ENCODE measurements around the gene SHLD2. TPM values are rescaled to one million over a fixed set of nuclear protein-coding genes. Genes with fewer than 3 reads are reported as not detected.
"Not testable (repeated sequence)": the region's sequence is repeated elsewhere in the genome, so short reads cannot be mapped to it uniquely, and the experiment has no call there.

The SHLD2 gene
- total RNA-seq, 1 donor from 2014 or later: 23.7 TPM

GRCh38 chr10:87093632-87094372 is 1.2 kb upstream of the SHLD2 start:
- peak; percentile 86 for DNase-seq
- Histone ChIP-seq H3K27ac (peak overlapping the region; percentile 90), H3K4me3 (peak overlapping the region; percentile 82), H3K27me3 (no peaks in the 10 kb centered on the region), H3K9me3 (no peaks in the 10 kb centered on the region), H3K36me3 (no peaks in the 10 kb centered on the region), H3K4me1 (peaks cover 41% of the 10 kb centered on the region)
- ATAC-seq: peak; percentile 28
- intact Hi-C loops (cut with DNase I): no loop called here
- no peak for TF ChIP-seq CTCF (IDR thresholded peaks at IDR 0.05)

- H3K36me3 ChIP-seq: no peaks in the 10 kb centered on the region
- peaks cover 35% of the 10 kb centered on the region for H3K4me1 ChIP-seq
- intact Hi-C loops (cut with DNase I): no loop called here
- no peaks in the 10 kb centered on the region for H3K9me3 ChIP-seq
- peak overlapping the region; percentile 74 for H3K4me3 ChIP-seq
- TF ChIP-seq CTCF (IDR thresholded peaks at IDR 0.05): no peak
- DNase-seq: peak; percentile 95
- peak; percentile 87 for ATAC-seq
- peak overlapping the region; percentile 99 for H3K27ac ChIP-seq
- no peaks in the 10 kb centered on the region for H3K27me3 ChIP-seq
Observed at GRCh38 chr10:87095236-87095945, 385 bp downstream of the SHLD2 start.

GRCh38 chr10:87101996-87102395 is 7.0 kb downstream of the SHLD2 start:
- H3K4me3 ChIP-seq: no peak overlapping the region
- ATAC-seq (no peak), DNase-seq (no peak)
- H3K36me3 ChIP-seq: peaks cover 37% of the 10 kb centered on the region
- H3K27ac ChIP-seq: no peak overlapping the region
- H3K9me3 ChIP-seq: no peaks in the 10 kb centered on the region
- intact Hi-C loops (cut with DNase I): no loop called here
- TF ChIP-seq CTCF (IDR thresholded peaks at IDR 0.05): no peak
- no peaks in the 10 kb centered on the region for H3K27me3 ChIP-seq
- H3K4me1 ChIP-seq: no peaks in the 10 kb centered on the region

GRCh38 chr10:87104727-87105126 is 9.7 kb downstream of the SHLD2 start:
- H3K9me3 ChIP-seq; intact Hi-C loops (cut with DNase I); H3K4me3 ChIP-seq; H3K27ac ChIP-seq; H3K4me1 ChIP-seq; DNase-seq; ATAC-seq; H3K27me3 ChIP-seq: not testable (repeated sequence)
- H3K36me3 ChIP-seq: peaks cover 61% of the 10 kb centered on the region

GRCh38 chr10:87105446-87106124 is 10.6 kb downstream of the SHLD2 start:
- Histone ChIP-seq H3K27me3 (no peaks in the 10 kb centered on the region), H3K36me3 (peaks cover 65% of the 10 kb centered on the region), H3K4me3 (no peak overlapping the region), H3K9me3 (no peaks in the 10 kb centered on the region), H3K4me1 (no peaks in the 10 kb centered on the region), H3K27ac (no peak overlapping the region)
- ATAC-seq (no peak), DNase-seq (no peak)
- TF ChIP-seq CTCF (IDR thresholded peaks at IDR 0.05): no peak
- intact Hi-C loops (cut with DNase I): no loop called here

GRCh38 chr10:87118122-87118521 is 23.1 kb downstream of the SHLD2 start:
- DNase-seq; H3K27me3 ChIP-seq; H3K4me1 ChIP-seq; ATAC-seq; H3K9me3 ChIP-seq; H3K4me3 ChIP-seq; H3K27ac ChIP-seq; H3K36me3 ChIP-seq; intact Hi-C loops (cut with DNase I): not testable (repeated sequence)

- H3K27me3 ChIP-seq; ATAC-seq; H3K9me3 ChIP-seq; H3K4me3 ChIP-seq; intact Hi-C loops (cut with DNase I); DNase-seq; H3K36me3 ChIP-seq; H3K4me1 ChIP-seq; H3K27ac ChIP-seq: not testable (repeated sequence)
Observed at GRCh38 chr10:87119029-87119428, 24.0 kb downstream of the SHLD2 start.

- intact Hi-C loops (cut with DNase I); DNase-seq; H3K27ac ChIP-seq; H3K36me3 ChIP-seq; H3K4me1 ChIP-seq; H3K4me3 ChIP-seq; ATAC-seq; H3K9me3 ChIP-seq; H3K27me3 ChIP-seq: not testable (repeated sequence)
Observed at GRCh38 chr10:87123351-87123750, 28.3 kb downstream of the SHLD2 start.

GRCh38 chr10:87127048-87127447 is 32.0 kb downstream of the SHLD2 start:
- ATAC-seq; H3K27me3 ChIP-seq; intact Hi-C loops (cut with DNase I); H3K36me3 ChIP-seq; H3K4me1 ChIP-seq; H3K9me3 ChIP-seq; DNase-seq; H3K27ac ChIP-seq; H3K4me3 ChIP-seq: not testable (repeated sequence)
